Caco-2 (cell line): ENCODE data around the gene TMEM215. TPM values are rescaled to one million over a fixed set of nuclear protein-coding genes. Genes with fewer than 3 reads are reported as not detected.

Experiments
- BruUV-seq: library from RNA; stranded (reverse); fragments of 400-500 nt; replicated peaks from 2 replicates; lab custom pipeline; 2021; lab: Mats Ljungman, UMichigan
- CTCF ChIA-PET: fragments of 300-600 bp; sonication (Branson Sonifier 250); formaldehyde crosslinking; loops from one replicate; lab custom pipeline; 2022; ENCODE audit warnings: antibody characterized with exemption; lab: Charles Lee
- POLR2A ChIA-PET: fragments of 300-600 bp; sonication (Branson Sonifier 250); formaldehyde crosslinking; loops from one replicate; lab custom pipeline; 2022; ENCODE audit warnings: antibody characterized with exemption; lab: Charles Lee
- DNase-seq, 2 experiments: peaks; one replicate each; pipeline versions ENCODE4 v3.0.0 to v3.0.0-alpha.2; 2020 to 2022
- H3K27me3 ChIP-seq: replicated peaks from 2 replicates; pipeline ENCODE4 v1.6.0; 2011; ENCODE audit warnings: low read length; ENCODE audit not compliant: control insufficient read depth, insufficient read depth
- H3K36me3 ChIP-seq: 2 replicates; pipeline ENCODE4 v1.5.1; 2011; ENCODE audit warnings: low read length; ENCODE audit not compliant: control insufficient read depth, insufficient read depth
- H3K4me1 ChIP-seq: fragments of 250-450 bp; sonication (Bioruptor Pico); 2 replicates; pipeline ENCODE4 v1.5.1; 2020; ENCODE audit warnings: mild to moderate bottlenecking
- H3K4me3 ChIP-seq: 2 replicates; pipeline ENCODE4 v1.5.1; 2011; ENCODE audit warnings: low read depth, mild to moderate bottlenecking, control low read depth, low read length
- H3K9me3 ChIP-seq: fragments of 250-450 bp; sonication (Bioruptor Pico); 2 replicates; pipeline ENCODE4 v1.5.1; 2020; ENCODE audit warnings: mild to moderate bottlenecking, moderate library complexity
- H3K27ac Mint-ChIP-seq: one replicate; pipeline ENCODE4 v1.8.0; 2022; ENCODE audit warnings: mixed read lengths; ENCODE audit not compliant: unreplicated experiment
- H3K27me3 Mint-ChIP-seq: one replicate; pipeline ENCODE4 v1.8.0; 2022; ENCODE audit warnings: mixed read lengths; ENCODE audit not compliant: insufficient read depth, unreplicated experiment
- H3K36me3 Mint-ChIP-seq: one replicate; pipeline ENCODE4 v1.8.0; 2022; ENCODE audit warnings: mild to moderate bottlenecking, mixed read lengths; ENCODE audit not compliant: insufficient read depth, unreplicated experiment
- H3K4me1 Mint-ChIP-seq: one replicate; pipeline ENCODE4 v1.8.0; 2022; ENCODE audit warnings: low read depth, mixed read lengths; ENCODE audit not compliant: unreplicated experiment
- H3K4me3 Mint-ChIP-seq: one replicate; pipeline ENCODE4 v1.8.0; 2022; ENCODE audit warnings: mild to moderate bottlenecking, moderate library complexity, mixed read lengths; ENCODE audit not compliant: unreplicated experiment
- H3K9me3 Mint-ChIP-seq: one replicate; pipeline ENCODE4 v1.8.0; 2022; ENCODE audit warnings: mixed read lengths; ENCODE audit not compliant: unreplicated experiment
- intact Hi-C: fragments of 100-400 bp; cut with micrococcal nuclease; formaldehyde crosslinking; loops from one replicate; pipeline ENCODE4 v1.10.0; 2022; ENCODE audit not compliant: unreplicated experiment
- total RNA-seq: library from RNA; stranded (reverse); gene quantifications from 2 replicates; pipeline ENCODE4 v1.2.3, GENCODE V29; 2022
- TF ChIP-seq, protein P1 (sequence below), 2 experiments: fragments of 200-600 bp in 1 of 2; IDR thresholded peaks; 1 replicate in 1 of 2; 2 replicates in 1 of 2; pipeline versions ENCODE4 v1.5.1 to v1.8.0; 2011 to 2022; ENCODE audit warnings: antibody characterized with exemption in 1 of 2, control low read depth in 1 of 2, inconsistent platforms in 1 of 2, low read depth in 1 of 2, low read length in 1 of 2, mild to moderate bottlenecking in 1 of 2, moderate library complexity in 1 of 2; ENCODE audit not compliant: insufficient read depth in 1 of 2, severe bottlenecking in 1 of 2, unreplicated experiment in 1 of 2

The TMEM215 gene
- total RNA-seq, 1 experiment from 2014 or later: not detected

DNA sequence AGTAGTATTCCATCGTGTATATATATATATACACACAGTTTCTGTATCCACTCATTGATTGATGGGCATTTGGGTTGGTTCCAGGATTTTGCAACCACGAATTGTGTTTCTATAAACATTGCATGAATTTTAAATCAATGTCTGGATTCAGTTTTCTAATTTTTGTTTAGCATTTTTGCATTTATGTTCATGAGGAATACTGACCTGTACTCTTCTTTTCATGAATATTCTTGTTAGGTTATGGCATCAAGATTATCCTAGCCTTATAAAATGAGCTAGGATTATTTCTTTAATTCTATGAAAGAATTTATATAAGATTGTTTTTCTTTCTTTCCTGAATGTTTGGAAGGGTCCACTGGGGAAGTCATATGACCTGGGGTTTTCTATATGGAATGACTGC is 35.3 kb upstream of the TMEM215 start:
- no peaks in the 10 kb centered on the region for H3K36me3 ChIP-seq
- H3K9me3 Mint-ChIP-seq: peaks cover 8% of the 10 kb centered on the region
- DNase-seq: no peak
- H3K27ac Mint-ChIP-seq: no peak overlapping the region
- ChIA-PET CTCF (no interaction called here), POLR2A (interaction anchor here (0.6 kb wide), 1 partner anchor 492 kb away, joined by 3 read pairs; the partner anchor contains the start of gene SPINK4)
- TF ChIP-seq, protein P1, sequence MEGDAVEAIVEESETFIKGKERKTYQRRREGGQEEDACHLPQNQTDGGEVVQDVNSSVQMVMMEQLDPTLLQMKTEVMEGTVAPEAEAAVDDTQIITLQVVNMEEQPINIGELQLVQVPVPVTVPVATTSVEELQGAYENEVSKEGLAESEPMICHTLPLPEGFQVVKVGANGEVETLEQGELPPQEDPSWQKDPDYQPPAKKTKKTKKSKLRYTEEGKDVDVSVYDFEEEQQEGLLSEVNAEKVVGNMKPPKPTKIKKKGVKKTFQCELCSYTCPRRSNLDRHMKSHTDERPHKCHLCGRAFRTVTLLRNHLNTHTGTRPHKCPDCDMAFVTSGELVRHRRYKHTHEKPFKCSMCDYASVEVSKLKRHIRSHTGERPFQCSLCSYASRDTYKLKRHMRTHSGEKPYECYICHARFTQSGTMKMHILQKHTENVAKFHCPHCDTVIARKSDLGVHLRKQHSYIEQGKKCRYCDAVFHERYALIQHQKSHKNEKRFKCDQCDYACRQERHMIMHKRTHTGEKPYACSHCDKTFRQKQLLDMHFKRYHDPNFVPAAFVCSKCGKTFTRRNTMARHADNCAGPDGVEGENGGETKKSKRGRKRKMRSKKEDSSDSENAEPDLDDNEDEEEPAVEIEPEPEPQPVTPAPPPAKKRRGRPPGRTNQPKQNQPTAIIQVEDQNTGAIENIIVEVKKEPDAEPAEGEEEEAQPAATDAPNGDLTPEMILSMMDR (IDR thresholded peaks at IDR 0.05; ENCODE audit: insufficient read depth in 1 of 2, low read depth in 1 of 2, low read length in 1 of 2, severe bottlenecking in 1 of 2, unreplicated experiment in 1 of 2): no peak
- H3K4me3 ChIP-seq: no peak overlapping the region
- no peaks in the 10 kb centered on the region for H3K27me3 ChIP-seq
- H3K4me1 ChIP-seq: no peaks in the 10 kb centered on the region
- no peak overlapping the region for H3K4me3 Mint-ChIP-seq
- H3K36me3 Mint-ChIP-seq: no peaks in the 10 kb centered on the region
- intact Hi-C loops: no loop called here
- no peaks in the 10 kb centered on the region for H3K4me1 Mint-ChIP-seq
- H3K9me3 ChIP-seq: 0 out of 2 replicates have a peak, but pooled peaks cover 5% of the 10 kb centered on the region
- BruUV-seq: no TSS peak
- peaks cover 7% of the 10 kb centered on the region for H3K27me3 Mint-ChIP-seq

DNA sequence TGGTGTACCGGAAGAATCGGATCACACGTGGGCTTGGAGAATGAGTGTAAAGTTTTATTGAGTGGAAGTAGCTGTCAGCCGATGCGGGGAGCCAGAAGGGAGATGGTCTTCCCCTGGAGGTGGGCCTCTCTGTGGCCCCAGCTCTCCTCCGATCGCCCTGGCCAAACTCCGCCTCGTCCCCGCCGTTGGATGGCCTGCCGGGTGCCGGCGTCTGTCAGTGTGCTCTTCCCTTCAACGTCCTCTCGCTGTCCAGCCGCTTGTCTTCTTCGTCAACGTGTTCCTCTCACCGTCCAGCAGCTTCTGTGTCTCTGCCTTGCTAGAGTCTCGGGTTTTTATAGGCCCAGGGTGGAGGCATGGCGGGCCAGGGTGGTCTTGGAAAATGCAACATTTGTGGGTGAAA is 27.6 kb upstream of the TMEM215 start:
- CTCF ChIA-PET: no interaction called here
- H3K9me3 Mint-ChIP-seq: no peaks in the 10 kb centered on the region

DNA sequence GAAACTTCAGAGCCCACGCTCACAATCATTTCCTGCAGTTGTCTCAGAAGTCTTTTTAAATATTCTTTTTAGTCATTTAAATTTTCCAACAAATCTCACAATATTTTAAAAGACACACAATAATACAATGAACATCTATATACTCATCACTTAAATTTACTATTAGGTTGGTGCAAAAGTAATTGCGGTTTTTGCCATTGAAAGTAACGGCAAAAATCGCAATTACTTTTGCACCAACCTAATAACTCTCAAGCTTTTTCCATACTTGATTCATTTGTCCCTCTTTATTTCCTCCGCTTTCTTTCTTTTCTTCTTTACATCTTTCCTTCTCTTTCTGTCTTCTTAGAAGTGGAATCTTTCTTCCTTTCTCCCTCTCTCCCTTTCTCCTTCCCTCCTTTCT is 19.2 kb upstream of the TMEM215 start:
- Histone ChIP-seq H3K27me3 (no peaks in the 10 kb centered on the region), H3K4me1 (no peaks in the 10 kb centered on the region), H3K9me3 (no peaks in the 10 kb centered on the region), H3K36me3 (no peaks in the 10 kb centered on the region), H3K4me3 (no peak overlapping the region)
- Mint-ChIP-seq H3K36me3 (no peaks in the 10 kb centered on the region), H3K27me3 (peaks cover 12% of the 10 kb centered on the region), H3K4me1 (no peaks in the 10 kb centered on the region), H3K9me3 (no peaks in the 10 kb centered on the region), H3K4me3 (no peak overlapping the region), H3K27ac (no peak overlapping the region)
- TF ChIP-seq, protein P1 (IDR thresholded peaks at IDR 0.05; ENCODE audit: insufficient read depth in 1 of 2, low read depth in 1 of 2, low read length in 1 of 2, severe bottlenecking in 1 of 2, unreplicated experiment in 1 of 2): no peak
- ChIA-PET POLR2A (no interaction called here), CTCF (no interaction called here)
- intact Hi-C loops: no loop called here
- no peak for DNase-seq
- no TSS peak for BruUV-seq

More for the DNA sequence above, 27.6 kb upstream of the TMEM215 start:
- no peaks in the 10 kb centered on the region for H3K36me3 ChIP-seq
- no peaks in the 10 kb centered on the region for H3K9me3 ChIP-seq
- TF ChIP-seq, protein P1 (IDR thresholded peaks at IDR 0.05; ENCODE audit: insufficient read depth in 1 of 2, low read depth in 1 of 2, low read length in 1 of 2, severe bottlenecking in 1 of 2, unreplicated experiment in 1 of 2): no peak
- no peaks in the 10 kb centered on the region for H3K27me3 ChIP-seq
- DNase-seq: no peak
- intact Hi-C loops: no loop called here
- Mint-ChIP-seq H3K27ac (no peak overlapping the region), H3K27me3 (peaks cover 14% of the 10 kb centered on the region), H3K4me3 (no peak overlapping the region), H3K4me1 (no peaks in the 10 kb centered on the region), H3K36me3 (no peaks in the 10 kb centered on the region)
- H3K4me3 ChIP-seq: no peak overlapping the region
- POLR2A ChIA-PET: no interaction called here
- BruUV-seq: no TSS peak
- H3K4me1 ChIP-seq: no peaks in the 10 kb centered on the region
